PFSK-1 (cell line): ENCODE results near the gene ZBP1.

Experiments used
- FOXP2 ChIP-seq: optimal IDR thresholded peaks from 2 replicates; pipeline ENCODE3; 2011; ENCODE audit warnings: borderline replicate concordance, control low read depth, inconsistent platforms; ENCODE audit not compliant: insufficient read depth; ENCODE audit errors: extremely low read length, extremely low read depth
- TAF1 ChIP-seq: IDR thresholded peaks from 2 replicates; pipeline ENCODE4 v1.6.1; 2012; ENCODE audit warnings: low read length, control low read depth, borderline replicate concordance; ENCODE audit not compliant: insufficient read depth

GRCh38 chr20:57653910-57654309 lies 33.7 kb upstream of the ZBP1 start:
- no peak for TF ChIP-seq FOXP2
- no peak for TF ChIP-seq TAF1
